ENCODE results near the gene GRB2. TPM values are rescaled to one million over a fixed set of nuclear protein-coding genes. Genes with fewer than 3 reads are reported as not detected.

Gene GRB2
- total and polyA plus RNA-seq, 10 of the 15 experiments (the other 5 are each of a cell fraction or from before 2014, with no cell fraction given): 113 to 268 (median 158) TPM

- TF ChIP-seq STAT3 (IDR thresholded peaks at IDR 0.05; ENCODE audit: low read depth, low read length): no peak
- TF ChIP-seq NFYB (IDR thresholded peaks at IDR 0.05; ENCODE audit: insufficient read depth, low read depth, low read length): no peak
- no peak for TF ChIP-seq SMC3 (IDR thresholded peaks at IDR 0.05; ENCODE audit: borderline replicate concordance, low read length)
- TF ChIP-seq HDAC2 (IDR thresholded peaks at IDR 0.05): no peak
- TF ChIP-seq FOXM1 (IDR thresholded peaks at IDR 0.05; ENCODE audit: low read depth, low read length): no peak
- TF ChIP-seq FOXK2 (IDR thresholded peaks at IDR 0.05): no peak
- TF ChIP-seq BRCA1 (IDR thresholded peaks at IDR 0.05; ENCODE audit: low read depth, low read length): no peak
- peak; percentile 91 for TF ChIP-seq PKNOX1 (IDR thresholded peaks at IDR 0.05)
- peak; percentile 32 for TF ChIP-seq SKIL (IDR thresholded peaks at IDR 0.05; ENCODE audit: low read depth, poor library complexity, severe bottlenecking)
- TF ChIP-seq ESRRA (IDR thresholded peaks at IDR 0.05; ENCODE audit: low read length): no peak
- no peak for TF ChIP-seq TCF3 (IDR thresholded peaks at IDR 0.05; ENCODE audit: borderline replicate concordance, insufficient read depth, low read depth, low read length)
- TF ChIP-seq PML (IDR thresholded peaks at IDR 0.05; ENCODE audit: low read length): peak; percentile 48; the same call in 1 of the 2 replicates
- no peak for TF ChIP-seq SIX5 (IDR thresholded peaks at IDR 0.05; ENCODE audit: low read depth, low read length, severe bottlenecking)
- 0 out of 2 replicates have a peak, but pooled peaks have one; percentile 30 for TF ChIP-seq CREB1 (IDR thresholded peaks at IDR 0.05; ENCODE audit: low read depth)
- no peak for TF ChIP-seq SREBF2 (IDR thresholded peaks at IDR 0.05; ENCODE audit: low read length)
- no peak for TF ChIP-seq EGR1 (IDR thresholded peaks at IDR 0.05; ENCODE audit: borderline replicate concordance in 1 of 2, low read depth in 2 of 2, low read length in 2 of 2)
- peak; percentile 63; the same call in 1 of the 2 replicates for TF ChIP-seq ZNF687 (IDR thresholded peaks at IDR 0.05)
- TF ChIP-seq TCF12 (IDR thresholded peaks at IDR 0.05; ENCODE audit: low read depth, low read length): no peak
- TF ChIP-seq IRF3 (IDR thresholded peaks at IDR 0.05): no peak
- TF ChIP-seq SPI1 (IDR thresholded peaks at IDR 0.05; ENCODE audit: borderline replicate concordance, insufficient read depth, low read depth, low read length): no peak
- peak; percentile 79 for TF ChIP-seq DPF2 (IDR thresholded peaks at IDR 0.05)
Observed at GRCh38 chr17:75315541-75316243, 89.8 kb downstream of the GRB2 start (continued).

Measured in GM12878 (cell line).